HCT116 (cell line): ENCODE measurements around the gene TM9SF4.
A peak's percentile ranks its signal among the peaks of the same experiment; 100 is the strongest.
"Not testable (repeated sequence)": the region's sequence is repeated elsewhere in the genome, so short reads cannot be mapped to it uniquely, and the experiment has no call there.

ENCODE experiments used
- CEBPB ChIP-seq: IDR thresholded peaks from 2 replicates; pipeline ENCODE4 v1.6.1; 2012; ENCODE audit warnings: low read depth
- EZH2 ChIP-seq: fragments of 200-600 bp; sonication (generic); IDR thresholded peaks from 2 replicates; pipeline ENCODE4 v1.6.1; 2017; ENCODE audit warnings: antibody characterized with exemption, mixed run types
- EZH2phosphoT487 ChIP-seq: fragments of 200-600 bp; IDR thresholded peaks from 2 replicates; pipeline ENCODE4 v1.6.1; 2018; ENCODE audit warnings: antibody characterized with exemption, borderline replicate concordance
- JUND ChIP-seq: IDR thresholded peaks from 2 replicates; pipeline ENCODE4 v1.6.1; 2012
- POLR2AphosphoS5 ChIP-seq: IDR thresholded peaks from 2 replicates; pipeline ENCODE4 v1.6.1; 2011; ENCODE audit warnings: mild to moderate bottlenecking, low read depth, low read length, moderate library complexity
- SIN3A ChIP-seq: IDR thresholded peaks from 2 replicates; pipeline ENCODE4 v1.6.1; 2012; ENCODE audit warnings: low read depth
- ZNF274 ChIP-seq: fragments of 200-500 bp; sonication (Bioruptor generic); IDR thresholded peaks from 2 replicates; pipeline ENCODE4 v1.6.1; 2014; ENCODE audit warnings: mild to moderate bottlenecking, low read depth, low read length, inconsistent platforms
- TF ChIP-seq, protein P1 (sequence below), 3 experiments: fragments of 200-600 bp in 1 of 3; sonication (generic) in 1 of 3; IDR thresholded peaks in 2 of 3; conservative IDR thresholded peaks in 1 of 3; 2 replicates each; pipeline ENCODE4 v1.5.1; 2012 to 2017; ENCODE audit warnings: low read depth in 2 of 3, low read length in 2 of 3, antibody characterized with exemption in 1 of 3, borderline replicate concordance in 1 of 3, control low read depth in 1 of 3, mild to moderate bottlenecking in 1 of 3, mixed read lengths in 1 of 3, mixed run types in 1 of 3, moderate library complexity in 1 of 3; ENCODE audit not compliant: insufficient read depth in 1 of 3
- TF ChIP-seq, protein P2 (sequence below): IDR thresholded peaks from 2 replicates; pipeline ENCODE4 v1.6.1; 2012
- TF ChIP-seq, protein P3 (sequence below): IDR thresholded peaks from 2 replicates; pipeline ENCODE4 v1.6.1; 2012

GRCh38 chr20:32197136-32197535 is 87.6 kb downstream of the TM9SF4 start:
- TF ChIP-seq EZH2phosphoT487, POLR2AphosphoS5, EZH2, SIN3A, JUND, CEBPB, ZNF274: not testable (repeated sequence)
- TF ChIP-seq, protein P1, sequence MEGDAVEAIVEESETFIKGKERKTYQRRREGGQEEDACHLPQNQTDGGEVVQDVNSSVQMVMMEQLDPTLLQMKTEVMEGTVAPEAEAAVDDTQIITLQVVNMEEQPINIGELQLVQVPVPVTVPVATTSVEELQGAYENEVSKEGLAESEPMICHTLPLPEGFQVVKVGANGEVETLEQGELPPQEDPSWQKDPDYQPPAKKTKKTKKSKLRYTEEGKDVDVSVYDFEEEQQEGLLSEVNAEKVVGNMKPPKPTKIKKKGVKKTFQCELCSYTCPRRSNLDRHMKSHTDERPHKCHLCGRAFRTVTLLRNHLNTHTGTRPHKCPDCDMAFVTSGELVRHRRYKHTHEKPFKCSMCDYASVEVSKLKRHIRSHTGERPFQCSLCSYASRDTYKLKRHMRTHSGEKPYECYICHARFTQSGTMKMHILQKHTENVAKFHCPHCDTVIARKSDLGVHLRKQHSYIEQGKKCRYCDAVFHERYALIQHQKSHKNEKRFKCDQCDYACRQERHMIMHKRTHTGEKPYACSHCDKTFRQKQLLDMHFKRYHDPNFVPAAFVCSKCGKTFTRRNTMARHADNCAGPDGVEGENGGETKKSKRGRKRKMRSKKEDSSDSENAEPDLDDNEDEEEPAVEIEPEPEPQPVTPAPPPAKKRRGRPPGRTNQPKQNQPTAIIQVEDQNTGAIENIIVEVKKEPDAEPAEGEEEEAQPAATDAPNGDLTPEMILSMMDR (IDR thresholded peaks at IDR 0.05 in 2 of 3, conservative IDR thresholded peaks at IDR 0.05 in 1 of 3; ENCODE audit: borderline replicate concordance in 1 of 3, insufficient read depth in 1 of 3, low read depth in 2 of 3, low read length in 2 of 3): peak in 2 of 3 experiments; percentile 11 to 20; a peak in 2 of 6 replicates
- TF ChIP-seq, protein P2, sequence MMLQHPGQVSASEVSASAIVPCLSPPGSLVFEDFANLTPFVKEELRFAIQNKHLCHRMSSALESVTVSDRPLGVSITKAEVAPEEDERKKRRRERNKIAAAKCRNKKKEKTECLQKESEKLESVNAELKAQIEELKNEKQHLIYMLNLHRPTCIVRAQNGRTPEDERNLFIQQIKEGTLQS: not testable (repeated sequence)
- TF ChIP-seq, protein P3, sequence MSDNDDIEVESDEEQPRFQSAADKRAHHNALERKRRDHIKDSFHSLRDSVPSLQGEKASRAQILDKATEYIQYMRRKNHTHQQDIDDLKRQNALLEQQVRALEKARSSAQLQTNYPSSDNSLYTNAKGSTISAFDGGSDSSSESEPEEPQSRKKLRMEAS: not testable (repeated sequence)
